ENCODE measurements around the gene SMG9.

GRCh38 chr19:43692385-43692784, 62.4 kb downstream of the SMG9 start:
- TF ChIP-seq POLR2AphosphoS5 (IDR thresholded peaks at IDR 0.05; ENCODE audit: low read depth, low read length) (no peak), SIN3A (IDR thresholded peaks at IDR 0.05; ENCODE audit: borderline replicate concordance, insufficient read depth, low read length) (no peak), TAF1 (IDR thresholded peaks at IDR 0.05; ENCODE audit: borderline replicate concordance, insufficient read depth, low read length) (no peak), FOXP2 (optimal IDR thresholded peaks at IDR 0.05; ENCODE audit: borderline replicate concordance, extremely low read depth, extremely low read length, insufficient read depth) (no peak)
- TF ChIP-seq, protein P1, sequence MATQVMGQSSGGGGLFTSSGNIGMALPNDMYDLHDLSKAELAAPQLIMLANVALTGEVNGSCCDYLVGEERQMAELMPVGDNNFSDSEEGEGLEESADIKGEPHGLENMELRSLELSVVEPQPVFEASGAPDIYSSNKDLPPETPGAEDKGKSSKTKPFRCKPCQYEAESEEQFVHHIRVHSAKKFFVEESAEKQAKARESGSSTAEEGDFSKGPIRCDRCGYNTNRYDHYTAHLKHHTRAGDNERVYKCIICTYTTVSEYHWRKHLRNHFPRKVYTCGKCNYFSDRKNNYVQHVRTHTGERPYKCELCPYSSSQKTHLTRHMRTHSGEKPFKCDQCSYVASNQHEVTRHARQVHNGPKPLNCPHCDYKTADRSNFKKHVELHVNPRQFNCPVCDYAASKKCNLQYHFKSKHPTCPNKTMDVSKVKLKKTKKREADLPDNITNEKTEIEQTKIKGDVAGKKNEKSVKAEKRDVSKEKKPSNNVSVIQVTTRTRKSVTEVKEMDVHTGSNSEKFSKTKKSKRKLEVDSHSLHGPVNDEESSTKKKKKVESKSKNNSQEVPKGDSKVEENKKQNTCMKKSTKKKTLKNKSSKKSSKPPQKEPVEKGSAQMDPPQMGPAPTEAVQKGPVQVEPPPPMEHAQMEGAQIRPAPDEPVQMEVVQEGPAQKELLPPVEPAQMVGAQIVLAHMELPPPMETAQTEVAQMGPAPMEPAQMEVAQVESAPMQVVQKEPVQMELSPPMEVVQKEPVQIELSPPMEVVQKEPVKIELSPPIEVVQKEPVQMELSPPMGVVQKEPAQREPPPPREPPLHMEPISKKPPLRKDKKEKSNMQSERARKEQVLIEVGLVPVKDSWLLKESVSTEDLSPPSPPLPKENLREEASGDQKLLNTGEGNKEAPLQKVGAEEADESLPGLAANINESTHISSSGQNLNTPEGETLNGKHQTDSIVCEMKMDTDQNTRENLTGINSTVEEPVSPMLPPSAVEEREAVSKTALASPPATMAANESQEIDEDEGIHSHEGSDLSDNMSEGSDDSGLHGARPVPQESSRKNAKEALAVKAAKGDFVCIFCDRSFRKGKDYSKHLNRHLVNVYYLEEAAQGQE (IDR thresholded peaks at IDR 0.05; ENCODE audit: insufficient read depth in 1 of 2, low read depth in 2 of 2, low read length in 2 of 2), result no peak
